ENCODE measurements around the gene SHB. TPM values are rescaled to one million over a fixed set of nuclear protein-coding genes. Genes with fewer than 3 reads are reported as not detected.

Gene SHB
- total RNA-seq, 2 experiments from 2014 or later, result 1.1 to 1.2 TPM

GRCh38 chr9:38092656-38093055 lies 23.6 kb upstream of the SHB start:
- Histone ChIP-seq H3K27me3 (ENCODE audit: control insufficient read depth in 1 of 2, insufficient read depth in 2 of 2, low read length in 2 of 2) (no peaks in the 10 kb centered on the region), H3K36me3 (ENCODE audit: insufficient read depth, low read length) (no peaks in the 10 kb centered on the region), H3K9me3 (ENCODE audit: control insufficient read depth in 1 of 2, insufficient read depth in 1 of 2, low read length in 2 of 2) (no peaks in the 10 kb centered on the region), H3K27ac (ENCODE audit: low read depth in 1 of 2, low read length in 2 of 2) (no peak overlapping the region), H3K4me3 (ENCODE audit: low read length) (no peak overlapping the region), H3K4me1 (ENCODE audit: insufficient read depth, low read length) (no peaks in the 10 kb centered on the region)
- ChIA-PET POLR2A (no interaction called here), CTCF (no interaction called here)
- H3K9me3 Mint-ChIP-seq, result no peaks in the 10 kb centered on the region
- intact Hi-C loops (cut with DNase I, micrococcal nuclease), result no loop called here
- TF ChIP-seq, protein P1, sequence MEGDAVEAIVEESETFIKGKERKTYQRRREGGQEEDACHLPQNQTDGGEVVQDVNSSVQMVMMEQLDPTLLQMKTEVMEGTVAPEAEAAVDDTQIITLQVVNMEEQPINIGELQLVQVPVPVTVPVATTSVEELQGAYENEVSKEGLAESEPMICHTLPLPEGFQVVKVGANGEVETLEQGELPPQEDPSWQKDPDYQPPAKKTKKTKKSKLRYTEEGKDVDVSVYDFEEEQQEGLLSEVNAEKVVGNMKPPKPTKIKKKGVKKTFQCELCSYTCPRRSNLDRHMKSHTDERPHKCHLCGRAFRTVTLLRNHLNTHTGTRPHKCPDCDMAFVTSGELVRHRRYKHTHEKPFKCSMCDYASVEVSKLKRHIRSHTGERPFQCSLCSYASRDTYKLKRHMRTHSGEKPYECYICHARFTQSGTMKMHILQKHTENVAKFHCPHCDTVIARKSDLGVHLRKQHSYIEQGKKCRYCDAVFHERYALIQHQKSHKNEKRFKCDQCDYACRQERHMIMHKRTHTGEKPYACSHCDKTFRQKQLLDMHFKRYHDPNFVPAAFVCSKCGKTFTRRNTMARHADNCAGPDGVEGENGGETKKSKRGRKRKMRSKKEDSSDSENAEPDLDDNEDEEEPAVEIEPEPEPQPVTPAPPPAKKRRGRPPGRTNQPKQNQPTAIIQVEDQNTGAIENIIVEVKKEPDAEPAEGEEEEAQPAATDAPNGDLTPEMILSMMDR (IDR thresholded peaks at IDR 0.05), result no peak
- no peak overlapping the region for H3K27ac Mint-ChIP-seq
- H3K4me1 Mint-ChIP-seq (ENCODE audit: low read depth), result no peaks in the 10 kb centered on the region
- DNase-seq (no peak), ATAC-seq (ENCODE audit: poor library complexity) (no peak)
- H3K4me3 Mint-ChIP-seq, result no peak overlapping the region
- peaks cover 4% of the 10 kb centered on the region for H3K27me3 Mint-ChIP-seq
- no peaks in the 10 kb centered on the region for H3K36me3 Mint-ChIP-seq (ENCODE audit: low read depth)

DNA sequence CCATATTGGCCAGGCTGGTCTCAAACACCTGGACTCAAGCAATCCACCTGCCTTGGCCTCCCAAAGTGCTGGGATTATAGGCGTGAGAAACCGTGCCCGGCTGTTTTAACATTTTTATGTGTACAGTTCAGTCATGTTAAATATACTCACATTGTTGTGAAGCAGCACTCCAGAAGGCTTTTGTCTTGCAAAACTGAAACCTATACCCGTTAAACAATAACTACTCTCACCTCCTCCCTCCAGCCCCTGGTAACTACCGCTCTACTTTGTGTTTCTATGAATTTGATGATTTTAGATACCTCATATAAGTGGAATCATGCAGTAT lies 23.1 kb upstream of the SHB start:
- no peaks in the 10 kb centered on the region for H3K9me3 ChIP-seq (ENCODE audit: control insufficient read depth in 1 of 2, insufficient read depth in 1 of 2, low read length in 2 of 2)
- no peaks in the 10 kb centered on the region for H3K4me1 ChIP-seq (ENCODE audit: insufficient read depth, low read length)
- ATAC-seq (ENCODE audit: poor library complexity), result no peak
- H3K27ac Mint-ChIP-seq, result no peak overlapping the region
- H3K9me3 Mint-ChIP-seq, result no peaks in the 10 kb centered on the region
- H3K4me3 Mint-ChIP-seq, result no peak overlapping the region
- H3K36me3 Mint-ChIP-seq (ENCODE audit: low read depth), result no peaks in the 10 kb centered on the region
- no peak for DNase-seq
- ChIA-PET POLR2A (no interaction called here), CTCF (no interaction called here)
- TF ChIP-seq, protein P1 (IDR thresholded peaks at IDR 0.05), result no peak
- no peaks in the 10 kb centered on the region for H3K4me1 Mint-ChIP-seq (ENCODE audit: low read depth)
- H3K27me3 Mint-ChIP-seq, result peaks cover 4% of the 10 kb centered on the region
- H3K27ac ChIP-seq (ENCODE audit: low read depth in 1 of 2, low read length in 2 of 2), result no peak overlapping the region
- no peaks in the 10 kb centered on the region for H3K27me3 ChIP-seq (ENCODE audit: control insufficient read depth in 1 of 2, insufficient read depth in 2 of 2, low read length in 2 of 2)
- intact Hi-C loops (cut with DNase I, micrococcal nuclease), result no loop called here
- H3K4me3 ChIP-seq (ENCODE audit: low read length), result no peak overlapping the region
- H3K36me3 ChIP-seq (ENCODE audit: insufficient read depth, low read length), result no peaks in the 10 kb centered on the region

GRCh38 chr9:38091310-38092199 lies 22.5 kb upstream of the SHB start:
- no peaks in the 10 kb centered on the region for H3K4me1 Mint-ChIP-seq (ENCODE audit: low read depth)
- H3K9me3 ChIP-seq (ENCODE audit: control insufficient read depth in 1 of 2, insufficient read depth in 1 of 2, low read length in 2 of 2), result no peaks in the 10 kb centered on the region
- no peak overlapping the region for H3K4me3 ChIP-seq (ENCODE audit: low read length)
- intact Hi-C loops (cut with DNase I, micrococcal nuclease), result no loop called here
- DNase-seq (no peak), ATAC-seq (ENCODE audit: poor library complexity) (no peak)
- no peaks in the 10 kb centered on the region for H3K27me3 ChIP-seq (ENCODE audit: control insufficient read depth in 1 of 2, insufficient read depth in 2 of 2, low read length in 2 of 2)
- H3K36me3 ChIP-seq (ENCODE audit: insufficient read depth, low read length), result no peaks in the 10 kb centered on the region
- H3K4me3 Mint-ChIP-seq, result no peak overlapping the region
- H3K36me3 Mint-ChIP-seq (ENCODE audit: low read depth), result no peaks in the 10 kb centered on the region
- TF ChIP-seq, protein P1 (IDR thresholded peaks at IDR 0.05), result no peak
- H3K27ac ChIP-seq (ENCODE audit: low read depth in 1 of 2, low read length in 2 of 2), result no peak overlapping the region
- H3K4me1 ChIP-seq (ENCODE audit: insufficient read depth, low read length), result no peaks in the 10 kb centered on the region
- no peaks in the 10 kb centered on the region for H3K9me3 Mint-ChIP-seq
- ChIA-PET POLR2A (no interaction called here), CTCF (no interaction called here)
- H3K27me3 Mint-ChIP-seq, result peaks cover 4% of the 10 kb centered on the region
- H3K27ac Mint-ChIP-seq, result no peak overlapping the region
